Panc1 (cell line): ENCODE results near the gene LRRC8C. TPM values are rescaled to one million over a fixed set of nuclear protein-coding genes. Genes with fewer than 3 reads are reported as not detected.

Experiments used
- ATAC-seq: fragments of 200-7000 bp; cut with Tn5 transposase; 2 replicates; pipeline ENCODE4 v1.9.1; 2020; ENCODE audit warnings: mild to moderate bottlenecking, moderate library complexity
- BruUV-seq: library from RNA; stranded (reverse); fragments of 400-500 nt; replicated peaks from 2 replicates; lab custom pipeline; 2021; lab: Mats Ljungman, UMichigan
- CTCF ChIA-PET: fragments of 300-600 bp; sonication (Branson Sonifier 250); formaldehyde crosslinking; loops from one replicate; lab custom pipeline; 2022; ENCODE audit warnings: antibody characterized with exemption; lab: Charles Lee
- POLR2A ChIA-PET: fragments of 300-600 bp; sonication (Branson Sonifier 250); formaldehyde crosslinking; loops from one replicate; lab custom pipeline; 2022; ENCODE audit warnings: antibody characterized with exemption; lab: Charles Lee
- DNase-seq: peaks from one replicate; pipeline ENCODE4 v3.0.0-alpha.2; 2010; ENCODE audit warnings: low read depth, low spot score
- H3K27ac ChIP-seq: 2 replicates; pipeline ENCODE4 v1.5.1; 2011; ENCODE audit warnings: mild to moderate bottlenecking, low read length, inconsistent platforms
- H3K27me3 ChIP-seq: fragments of 200-500 bp; sonication (Bioruptor generic); 2 replicates; pipeline ENCODE4 v1.6.0; 2014; ENCODE audit warnings: low read length, inconsistent platforms; ENCODE audit not compliant: control insufficient read depth, insufficient read depth
- H3K36me3 ChIP-seq: fragments of 200-500 bp; sonication (Bioruptor generic); 2 replicates; pipeline ENCODE4 v1.5.1; 2014; ENCODE audit warnings: inconsistent platforms, mild to moderate bottlenecking, low read length, moderate library complexity; ENCODE audit not compliant: control insufficient read depth, insufficient read depth
- H3K4me1 ChIP-seq: 2 replicates; pipeline ENCODE4 v1.5.1; 2011; ENCODE audit warnings: inconsistent platforms, mild to moderate bottlenecking, low read length, moderate library complexity; ENCODE audit not compliant: control insufficient read depth, insufficient read depth
- H3K4me3 ChIP-seq, 2 experiments: 2 replicates each; pipeline ENCODE4 v1.5.1; 2011 to 2012; ENCODE audit warnings: low read depth in 2 of 2, low read length in 2 of 2, mild to moderate bottlenecking in 2 of 2, inconsistent platforms in 1 of 2, moderate library complexity in 1 of 2
- H3K9me3 ChIP-seq: fragments of 200-500 bp; sonication (Bioruptor generic); 2 replicates; pipeline ENCODE4 v1.5.1; 2014; ENCODE audit warnings: low read depth, mild to moderate bottlenecking, inconsistent platforms, low read length, moderate library complexity; ENCODE audit not compliant: control insufficient read depth, insufficient read depth
- CTCF ChIP-seq: fragments of 450-650 bp; IDR thresholded peaks from 2 replicates; pipeline ENCODE4 v1.5.1; 2017; ENCODE audit warnings: mild to moderate bottlenecking
- POLR2AphosphoS5 ChIP-seq: IDR thresholded peaks from 2 replicates; pipeline ENCODE4 v1.6.1; 2012; ENCODE audit warnings: mild to moderate bottlenecking, low read depth, low read length, moderate library complexity
- REST ChIP-seq, 2 experiments: IDR thresholded peaks; 2 replicates each; pipeline ENCODE4 v1.6.1; 2011 to 2012; ENCODE audit warnings: low read depth in 2 of 2, control low read depth in 1 of 2, low read length in 1 of 2, mild to moderate bottlenecking in 1 of 2, moderate library complexity in 1 of 2; ENCODE audit not compliant: insufficient read depth in 1 of 2
- SIN3A ChIP-seq: IDR thresholded peaks from 2 replicates; pipeline ENCODE4 v1.6.1; 2012; ENCODE audit warnings: low read depth, mild to moderate bottlenecking, low read length, moderate library complexity, borderline replicate concordance; ENCODE audit not compliant: insufficient read depth
- TCF7L2 ChIP-seq: IDR thresholded peaks from 2 replicates; pipeline ENCODE4 v1.6.1; 2011; ENCODE audit warnings: mild to moderate bottlenecking, low read depth, low read length, inconsistent platforms
- in situ Hi-C: cut with HindIII; loops from 2 replicates; pipeline ENCODE4 v1.10.0; 2016; ENCODE audit warnings: low sequenced_read_pairs, low pct_unique_long_range_greater_than_20kb
- intact Hi-C: fragments of 100-400 bp; cut with micrococcal nuclease; formaldehyde crosslinking; loops from one replicate; pipeline ENCODE4 v1.10.0; 2022; ENCODE audit not compliant: unreplicated experiment
- total RNA-seq: library from RNA; stranded (reverse); gene quantifications from one replicate; pipeline ENCODE4 v1.2.1, GENCODE V29; 2021; ENCODE audit not compliant: unreplicated experiment

The LRRC8C gene
- total RNA-seq, 1 experiment from 2014 or later = 17.1 TPM

- H3K36me3 ChIP-seq = no peaks in the 10 kb centered on the region
- BruUV-seq = no TSS peak
- no peak overlapping the region for H3K27ac ChIP-seq
- no peaks in the 10 kb centered on the region for H3K27me3 ChIP-seq
- ChIA-PET POLR2A (no interaction called here), CTCF (no interaction called here)
- in situ Hi-C loops (no loop called here), intact Hi-C loops (no loop called here)
- ATAC-seq = no peak
- H3K9me3 ChIP-seq = no peaks in the 10 kb centered on the region
- no peaks in the 10 kb centered on the region for H3K4me1 ChIP-seq
- no peak for DNase-seq
- TF ChIP-seq SIN3A (no peak), TCF7L2 (no peak), CTCF (no peak), POLR2AphosphoS5 (no peak), REST (IDR thresholded peaks at IDR 0.05; ENCODE audit: insufficient read depth in 1 of 2, low read depth in 2 of 2, low read length in 1 of 2) (no peak)
- no peak overlapping the region for H3K4me3 ChIP-seq
Measured at GRCh38 chr1:89607586-89608318, 25.2 kb upstream of the LRRC8C start.

GRCh38 chr1:89608319-89608983 lies 24.5 kb upstream of the LRRC8C start:
- H3K27ac ChIP-seq = no peak overlapping the region
- no peaks in the 10 kb centered on the region for H3K9me3 ChIP-seq
- intact Hi-C loops (no loop called here), in situ Hi-C loops (no loop called here)
- no peak overlapping the region for H3K4me3 ChIP-seq
- no peak for ATAC-seq
- no peaks in the 10 kb centered on the region for H3K27me3 ChIP-seq
- no TSS peak for BruUV-seq
- no peaks in the 10 kb centered on the region for H3K4me1 ChIP-seq
- CTCF ChIA-PET = no interaction called here
- TF ChIP-seq SIN3A (no peak), REST (IDR thresholded peaks at IDR 0.05; ENCODE audit: insufficient read depth in 1 of 2, low read depth in 2 of 2, low read length in 1 of 2) (no peak), TCF7L2 (no peak), CTCF (no peak), POLR2AphosphoS5 (no peak)
- POLR2A ChIA-PET = no interaction called here
- no peak for DNase-seq
- no peaks in the 10 kb centered on the region for H3K36me3 ChIP-seq
